ENCODE measurements around the gene NME4.

Gene NME4

GRCh38 chr16:392450-393030 is 4.5 kb upstream of the NME4 start:
- Histone ChIP-seq H2BK5ac (ENCODE audit: low read depth, low read length, poor library complexity) (no peak overlapping the region), H3K18ac (ENCODE audit: low read length) (no peak overlapping the region), H3K79me2 (ENCODE audit: control insufficient read depth, insufficient read depth, low read length, poor library complexity) (peaks cover 3% of the 10 kb centered on the region), H4K12ac (ENCODE audit: low read depth, low read length) (no peak overlapping the region), H3K4ac (ENCODE audit: low read depth, low read length) (no peak overlapping the region), H3K4me3 (ENCODE audit: low read depth, low read length) (no peak overlapping the region), H2BK12ac (ENCODE audit: low read length) (no peak overlapping the region), H3K4me1 (ENCODE audit: control insufficient read depth in 1 of 2, insufficient read depth in 2 of 2, low read length in 2 of 2) (peaks cover 2 to 3% of the 10 kb centered on the region in 2 experiments), H2AK5ac (ENCODE audit: low read length) (no peak overlapping the region), H4K91ac (ENCODE audit: low read depth, low read length) (no peak overlapping the region), H4K8ac (ENCODE audit: low read depth, low read length) (no peak overlapping the region), H3K4me2 (ENCODE audit: low read length) (no peak overlapping the region), H3K36me3 (ENCODE audit: control insufficient read depth in 1 of 2, insufficient read depth in 2 of 2, low read length in 2 of 2) (no peaks in the 10 kb centered on the region), H3K23ac (ENCODE audit: low read length) (no peak overlapping the region), H3K9me3 (ENCODE audit: insufficient read depth, low read depth, low read length) (peaks cover 10% of the 10 kb centered on the region), H2BK120ac (ENCODE audit: insufficient read depth, low read length, poor library complexity) (no peak overlapping the region), H3K14ac (ENCODE audit: low read length) (no peak overlapping the region), H2AFZ (ENCODE audit: insufficient read depth, low read length, poor library complexity) (no peak overlapping the region), H3K27me3 (ENCODE audit: insufficient read depth, low read length) (no peaks in the 10 kb centered on the region), H3K27ac (ENCODE audit: low read depth, low read length) (no peak overlapping the region), H3K9ac (ENCODE audit: low read length) (no peak overlapping the region), H3K79me1 (ENCODE audit: low read length) (peaks cover 3% of the 10 kb centered on the region)
- peak in 1 of 2 donors; percentile 23 for DNase-seq
- no CpG with 5 or more reads among the region's 7 CpGs for WGBS (ENCODE audit: extremely low coverage, insufficient coverage, insufficient read length)

- Histone ChIP-seq H3K14ac (ENCODE audit: low read length) (no peak overlapping the region), H3K9ac (ENCODE audit: low read length) (no peak overlapping the region), H4K91ac (ENCODE audit: low read depth, low read length) (no peak overlapping the region), H2AK5ac (ENCODE audit: low read length) (no peak overlapping the region), H3K4me2 (ENCODE audit: low read length) (peak overlapping the region; percentile 60), H2BK5ac (ENCODE audit: low read depth, low read length, poor library complexity) (no peak overlapping the region), H3K79me1 (ENCODE audit: low read length) (peaks cover 4% of the 10 kb centered on the region), H2AFZ (ENCODE audit: insufficient read depth, low read length, poor library complexity) (no peak overlapping the region), H3K23ac (ENCODE audit: low read length) (no peak overlapping the region), H3K4me3 (ENCODE audit: low read depth, low read length) (no peak overlapping the region), H3K27me3 (ENCODE audit: insufficient read depth, low read length) (no peaks in the 10 kb centered on the region), H3K9me3 (ENCODE audit: insufficient read depth, low read depth, low read length) (peaks cover 10% of the 10 kb centered on the region), H4K12ac (ENCODE audit: low read depth, low read length) (no peak overlapping the region), H3K27ac (ENCODE audit: low read depth, low read length) (no peak overlapping the region), H4K8ac (ENCODE audit: low read depth, low read length) (no peak overlapping the region), H3K18ac (ENCODE audit: low read length) (no peak overlapping the region), H3K4ac (ENCODE audit: low read depth, low read length) (no peak overlapping the region), H3K4me1 (ENCODE audit: control insufficient read depth in 1 of 2, insufficient read depth in 2 of 2, low read length in 2 of 2) (peaks cover 4 to 13% of the 10 kb centered on the region in 2 experiments), H3K79me2 (ENCODE audit: control insufficient read depth, insufficient read depth, low read length, poor library complexity) (peaks cover 3% of the 10 kb centered on the region), H2BK12ac (ENCODE audit: low read length) (no peak overlapping the region), H2BK120ac (ENCODE audit: insufficient read depth, low read length, poor library complexity) (no peak overlapping the region), H3K36me3 (ENCODE audit: control insufficient read depth in 1 of 2, insufficient read depth in 2 of 2, low read length in 2 of 2) (peaks cover 20 to 24% of the 10 kb centered on the region in 2 experiments)
- no CpG with 5 or more reads among the region's 3 CpGs for WGBS (ENCODE audit: extremely low coverage, insufficient coverage, insufficient read length)
- DNase-seq: no peak
These were observed 800 bp upstream of the NME4 start for GRCh38 chr16:396199-396598.

- Histone ChIP-seq H2BK120ac (ENCODE audit: insufficient read depth, low read length, poor library complexity) (no peak overlapping the region), H3K36me3 (ENCODE audit: control insufficient read depth in 1 of 2, insufficient read depth in 2 of 2, low read length in 2 of 2) (peaks cover 20 to 24% of the 10 kb centered on the region in 2 experiments), H3K4me1 (ENCODE audit: control insufficient read depth in 1 of 2, insufficient read depth in 2 of 2, low read length in 2 of 2) (peaks cover 4 to 13% of the 10 kb centered on the region in 2 experiments), H3K14ac (ENCODE audit: low read length) (no peak overlapping the region), H3K4me2 (ENCODE audit: low read length) (peak overlapping the region; percentile 60), H3K9ac (ENCODE audit: low read length) (no peak overlapping the region), H4K91ac (ENCODE audit: low read depth, low read length) (no peak overlapping the region), H3K79me1 (ENCODE audit: low read length) (peaks cover 7% of the 10 kb centered on the region), H3K27me3 (ENCODE audit: insufficient read depth, low read length) (no peaks in the 10 kb centered on the region), H2BK5ac (ENCODE audit: low read depth, low read length, poor library complexity) (no peak overlapping the region), H3K79me2 (ENCODE audit: control insufficient read depth, insufficient read depth, low read length, poor library complexity) (peaks cover 5% of the 10 kb centered on the region), H3K18ac (ENCODE audit: low read length) (no peak overlapping the region), H3K9me3 (ENCODE audit: insufficient read depth, low read depth, low read length) (peaks cover 8% of the 10 kb centered on the region), H3K27ac (ENCODE audit: low read depth, low read length) (no peak overlapping the region), H3K4me3 (ENCODE audit: low read depth, low read length) (peak overlapping the region; percentile 62), H2AK5ac (ENCODE audit: low read length) (no peak overlapping the region), H4K12ac (ENCODE audit: low read depth, low read length) (peak overlapping the region; percentile 22), H4K8ac (ENCODE audit: low read depth, low read length) (peak overlapping the region; percentile 48), H3K23ac (ENCODE audit: low read length) (no peak overlapping the region), H2BK12ac (ENCODE audit: low read length) (no peak overlapping the region), H2AFZ (ENCODE audit: insufficient read depth, low read length, poor library complexity) (peak overlapping the region; percentile 84), H3K4ac (ENCODE audit: low read depth, low read length) (no peak overlapping the region)
- DNase-seq: peak in 1 of 2 donors; percentile 56
- WGBS (ENCODE audit: extremely low coverage, insufficient coverage, insufficient read length): no CpG with 5 or more reads among the region's 22 CpGs
These were observed 394 bp upstream of the NME4 start for GRCh38 chr16:396605-397004.

GRCh38 chr16:397736-398332 is 835 bp downstream of the NME4 start:
- no peak overlapping the region for H3K18ac ChIP-seq (ENCODE audit: low read length)
- no peak overlapping the region for H2BK12ac ChIP-seq (ENCODE audit: low read length)
- no peak overlapping the region for H3K4me3 ChIP-seq (ENCODE audit: low read depth, low read length)
- no peaks in the 10 kb centered on the region for H3K27me3 ChIP-seq (ENCODE audit: insufficient read depth, low read length)
- H3K36me3 ChIP-seq (ENCODE audit: control insufficient read depth in 1 of 2, insufficient read depth in 2 of 2, low read length in 2 of 2): peaks cover 20 to 24% of the 10 kb centered on the region in 2 experiments
- no peak overlapping the region for H3K4ac ChIP-seq (ENCODE audit: low read depth, low read length)
- peaks cover 7% of the 10 kb centered on the region for H3K79me2 ChIP-seq (ENCODE audit: control insufficient read depth, insufficient read depth, low read length, poor library complexity)
- no peak overlapping the region for H2BK120ac ChIP-seq (ENCODE audit: insufficient read depth, low read length, poor library complexity)
- peaks cover 4 to 13% of the 10 kb centered on the region in 2 experiments for H3K4me1 ChIP-seq (ENCODE audit: control insufficient read depth in 1 of 2, insufficient read depth in 2 of 2, low read length in 2 of 2)
- no CpG with 5 or more reads among the region's 29 CpGs for WGBS (ENCODE audit: extremely low coverage, insufficient coverage, insufficient read length)
- peak overlapping the region; percentile 2 for H3K4me2 ChIP-seq (ENCODE audit: low read length)
- H4K8ac ChIP-seq (ENCODE audit: low read depth, low read length): peak overlapping the region; percentile 17
- no peak overlapping the region for H3K14ac ChIP-seq (ENCODE audit: low read length)
- no peak overlapping the region for H2BK5ac ChIP-seq (ENCODE audit: low read depth, low read length, poor library complexity)
- peak; percentile 78 to 80 for DNase-seq
- H2AK5ac ChIP-seq (ENCODE audit: low read length): no peak overlapping the region
- H3K27ac ChIP-seq (ENCODE audit: low read depth, low read length): peak overlapping the region; percentile 68
- H3K9me3 ChIP-seq (ENCODE audit: insufficient read depth, low read depth, low read length): no peaks in the 10 kb centered on the region
- H2AFZ ChIP-seq (ENCODE audit: insufficient read depth, low read length, poor library complexity): no peak overlapping the region
- no peak overlapping the region for H4K91ac ChIP-seq (ENCODE audit: low read depth, low read length)
- H4K12ac ChIP-seq (ENCODE audit: low read depth, low read length): no peak overlapping the region
- H3K79me1 ChIP-seq (ENCODE audit: low read length): peaks cover 9% of the 10 kb centered on the region
- no peak overlapping the region for H3K23ac ChIP-seq (ENCODE audit: low read length)
- no peak overlapping the region for H3K9ac ChIP-seq (ENCODE audit: low read length)
